ENCODE measurements around the gene CYFIP1. TPM values are rescaled to one million over a fixed set of nuclear protein-coding genes. Genes with fewer than 3 reads are reported as not detected.

CYFIP1 gene
- total RNA-seq, 1 experiment from 2014 or later, result 112 TPM

- no peaks in the 10 kb centered on the region for H3K4me1 ChIP-seq (ENCODE audit: insufficient read depth, low read length, poor library complexity, severe bottlenecking)
- CTCF ChIA-PET, result no interaction called here
Observed at GRCh38 chr15:22974745-22975144, 5.4 kb downstream of the CYFIP1 start.

GRCh38 chr15:22973987-22974386 is 6.2 kb downstream of the CYFIP1 start:
- intact Hi-C loops (cut with micrococcal nuclease; ENCODE audit: unreplicated experiment), result loop anchor here (10.0 kb wide), 2 partner anchors 59 to 129 kb away; no protein-coding TSS in a partner anchor
- CTCF ChIA-PET, result no interaction called here

More at GRCh38 chr15:22974745-22975144, 5.4 kb downstream of the CYFIP1 start:
- no peak overlapping the region for H3K27ac ChIP-seq (ENCODE audit: low read depth, low read length, poor library complexity, severe bottlenecking)
- intact Hi-C loops (cut with micrococcal nuclease; ENCODE audit: unreplicated experiment), result loop anchor here (5.0 to 10.0 kb wide), 3 partner anchors 42 to 130 kb away; no protein-coding TSS in a partner anchor
- no peak for TF ChIP-seq EZH2 (IDR thresholded peaks at IDR 0.05; ENCODE audit: borderline replicate concordance, low read depth, low read length, poor library complexity, severe bottlenecking)
- no peak for TF ChIP-seq CTCF (conservative IDR thresholded peaks at IDR 0.05; ENCODE audit: low read depth, low read length)
- POLR2A ChIA-PET (ENCODE audit: low non-redundant PET), result interaction anchor here (0.6 kb wide), 1 partner anchor 22 kb away, joined by 3 read pairs; no protein-coding TSS in a partner anchor
- H3K9me3 ChIP-seq (ENCODE audit: low read depth, low read length, poor library complexity, severe bottlenecking), result peaks cover 9% of the 10 kb centered on the region
- H3K36me3 ChIP-seq (ENCODE audit: insufficient read depth, low read length, poor library complexity, severe bottlenecking), result peaks cover 7% of the 10 kb centered on the region
- H3K4me3 ChIP-seq (ENCODE audit: low read depth, low read length, poor library complexity, severe bottlenecking), result no peak overlapping the region
- no peaks in the 10 kb centered on the region for H3K27me3 ChIP-seq (replicated peaks; ENCODE audit: insufficient read depth, low read depth, low read length, poor library complexity)
- DNase-seq (ENCODE audit: low spot score), result no peak
- no TSS peak for BruUV-seq (replicated peaks)

GRCh38 chr15:22973286-22973685 is 6.9 kb downstream of the CYFIP1 start:
- Histone ChIP-seq H3K36me3 (ENCODE audit: insufficient read depth, low read length, poor library complexity, severe bottlenecking) (peaks cover 7% of the 10 kb centered on the region), H3K27me3 (replicated peaks; ENCODE audit: insufficient read depth, low read depth, low read length, poor library complexity) (no peaks in the 10 kb centered on the region), H3K9me3 (ENCODE audit: low read depth, low read length, poor library complexity, severe bottlenecking) (peaks cover 16% of the 10 kb centered on the region), H3K27ac (ENCODE audit: low read depth, low read length, poor library complexity, severe bottlenecking) (no peak overlapping the region), H3K4me1 (ENCODE audit: insufficient read depth, low read length, poor library complexity, severe bottlenecking) (no peaks in the 10 kb centered on the region), H3K4me3 (ENCODE audit: low read depth, low read length, poor library complexity, severe bottlenecking) (no peak overlapping the region)
- ChIA-PET CTCF (no interaction called here), POLR2A (ENCODE audit: low non-redundant PET) (no interaction called here)
- DNase-seq (ENCODE audit: low spot score), result no peak
- intact Hi-C loops (cut with micrococcal nuclease; ENCODE audit: unreplicated experiment), result loop anchor here (10.0 kb wide), 2 partner anchors 58 to 128 kb away; no protein-coding TSS in a partner anchor
- TF ChIP-seq CTCF (conservative IDR thresholded peaks at IDR 0.05; ENCODE audit: low read depth, low read length), result no peak
- no peak for TF ChIP-seq EZH2 (IDR thresholded peaks at IDR 0.05; ENCODE audit: borderline replicate concordance, low read depth, low read length, poor library complexity, severe bottlenecking)
- BruUV-seq (replicated peaks), result no TSS peak

More at GRCh38 chr15:22973987-22974386, 6.2 kb downstream of the CYFIP1 start:
- H3K27me3 ChIP-seq (replicated peaks; ENCODE audit: insufficient read depth, low read depth, low read length, poor library complexity), result no peaks in the 10 kb centered on the region
- TF ChIP-seq EZH2 (IDR thresholded peaks at IDR 0.05; ENCODE audit: borderline replicate concordance, low read depth, low read length, poor library complexity, severe bottlenecking) (no peak), CTCF (conservative IDR thresholded peaks at IDR 0.05; ENCODE audit: low read depth, low read length) (no peak)
- no peak for DNase-seq (ENCODE audit: low spot score)
- no peak overlapping the region for H3K27ac ChIP-seq (ENCODE audit: low read depth, low read length, poor library complexity, severe bottlenecking)
- POLR2A ChIA-PET (ENCODE audit: low non-redundant PET), result no interaction called here
- no peaks in the 10 kb centered on the region for H3K4me1 ChIP-seq (ENCODE audit: insufficient read depth, low read length, poor library complexity, severe bottlenecking)
- no peak overlapping the region for H3K4me3 ChIP-seq (ENCODE audit: low read depth, low read length, poor library complexity, severe bottlenecking)
- peaks cover 7% of the 10 kb centered on the region for H3K36me3 ChIP-seq (ENCODE audit: insufficient read depth, low read length, poor library complexity, severe bottlenecking)
- no TSS peak for BruUV-seq (replicated peaks)
- peaks cover 16% of the 10 kb centered on the region for H3K9me3 ChIP-seq (ENCODE audit: low read depth, low read length, poor library complexity, severe bottlenecking)
